K562 (cell line): ENCODE measurements around the gene ADAMTS10. TPM values are rescaled to one million over a fixed set of nuclear protein-coding genes. Genes with fewer than 3 reads are reported as not detected.

Experiments
- ATAC-seq: fragments of 200-7000 bp; cut with Tn5 transposase; 3 replicates; pipeline ENCODE4 v1.9.1; 2020; ENCODE audit warnings: moderate library complexity
- BruUV-seq: library from RNA; stranded (reverse); fragments of 400-500 nt; replicated peaks from 2 replicates; lab custom pipeline; 2021; lab: Mats Ljungman, UMichigan
- CTCF ChIA-PET: fragments of 300-600 bp; formaldehyde crosslinking; extraction: SDS; loops from one replicate; lab custom pipeline; 2021; ENCODE audit warnings: low intra/inter-chr PET ratio; lab: Yijun Ruan, JAX
- POLR2A ChIA-PET: fragments of 300-600, 350-650 bp; sonication (Branson Sonifier 250); formaldehyde crosslinking; extraction: SDS; loops from one replicate; lab custom pipeline; 2021; ENCODE audit warnings: antibody characterized with exemption, inconsistent platforms; lab: Yijun Ruan, JAX
- DNase-seq, 4 experiments: peaks; one replicate each; pipeline versions ENCODE4 v3.0.0 to v3.0.0-alpha.2; 2011 to 2018; ENCODE audit warnings: low spot score in 3 of 4, mixed read lengths in 3 of 4; ENCODE audit errors: extremely low read depth in 1 of 4
- FAIRE-seq: peaks from 2 replicates; lab custom pipeline; 2011; peaks lifted over from hg19 to GRCh38; lab: Jason Lieb, UNC
- H2AFZ ChIP-seq: 2 replicates; pipeline ENCODE4 v1.6.0; 2011; ENCODE audit warnings: low read depth, low read length, control low read depth, inconsistent platforms
- H3K27ac ChIP-seq: fragments of 200-600 bp; 3 replicates; pipeline ENCODE4 v1.8.0; 2011; ENCODE audit warnings: low read depth, mild to moderate bottlenecking, control low read depth, inconsistent platforms, low read length, moderate library complexity, mixed read lengths; ENCODE audit errors: extremely low read depth
- H3K27me3 ChIP-seq, 2 experiments: fragments of 300-600 bp in 1 of 2; 2 replicates in 1 of 2; 3 replicates in 1 of 2; pipeline versions ENCODE4 v1.6.0 to v1.8.0; 2011; ENCODE audit warnings: inconsistent platforms in 2 of 2, low read length in 2 of 2, mild to moderate bottlenecking in 1 of 2, mixed read lengths in 1 of 2, moderate library complexity in 1 of 2; ENCODE audit not compliant: control insufficient read depth in 2 of 2, insufficient read depth in 2 of 2
- H3K36me3 ChIP-seq: fragments of 300-600 bp; 3 replicates; pipeline ENCODE4 v1.8.0; 2011; ENCODE audit warnings: mild to moderate bottlenecking, low read length, inconsistent platforms; ENCODE audit not compliant: control insufficient read depth, insufficient read depth
- H3K4me1 ChIP-seq, 2 experiments: fragments of 200-600 bp in 1 of 2; replicated peaks in 1 of 2; 2 replicates in 1 of 2; 3 replicates in 1 of 2; pipeline versions ENCODE4 v1.5.1 to v1.8.0; 2011; ENCODE audit warnings: inconsistent platforms in 2 of 2, low read length in 2 of 2, mild to moderate bottlenecking in 1 of 2, mixed read lengths in 1 of 2, moderate library complexity in 1 of 2; ENCODE audit not compliant: control insufficient read depth in 2 of 2, insufficient read depth in 2 of 2
- H3K4me2 ChIP-seq: 2 replicates; pipeline ENCODE4 v1.6.1; 2011; ENCODE audit warnings: low read length, control low read depth, inconsistent platforms, mixed read lengths; ENCODE audit not compliant: insufficient read depth
- H3K4me3 ChIP-seq: fragments of 200-600 bp; sonication (generic), shearing (Covaris generic); 2 replicates; pipeline ENCODE4 v1.5.1; 2016; ENCODE audit warnings: control low read depth, inconsistent platforms
- H3K79me2 ChIP-seq: fragments of 200-600 bp; 3 replicates; pipeline ENCODE4 v1.8.0; 2011; ENCODE audit warnings: low read length, inconsistent platforms; ENCODE audit not compliant: control insufficient read depth, insufficient read depth
- H3K9ac ChIP-seq, 2 experiments: 2 replicates each; pipeline versions ENCODE4 v1.6.0 to v1.6.1; 2011; ENCODE audit warnings: low read depth in 2 of 2, low read length in 2 of 2, control low read depth in 1 of 2, inconsistent platforms in 1 of 2, mild to moderate bottlenecking in 1 of 2, mixed read lengths in 1 of 2; ENCODE audit not compliant: insufficient read depth in 1 of 2
- H3K9me1 ChIP-seq: one replicate; pipeline ENCODE4 v1.6.0; 2011; ENCODE audit warnings: inconsistent platforms, mild to moderate bottlenecking, low read length, moderate library complexity; ENCODE audit not compliant: control insufficient read depth, insufficient read depth
- H3K9me3 ChIP-seq: replicated peaks from 2 replicates; pipeline ENCODE4 v1.5.1; 2011; ENCODE audit warnings: low read depth, low read length, inconsistent platforms; ENCODE audit not compliant: control insufficient read depth, insufficient read depth
- H4K20me1 ChIP-seq: replicated peaks from 2 replicates; pipeline ENCODE4 v1.6.1; 2011; ENCODE audit warnings: low read length, inconsistent platforms, mixed read lengths; ENCODE audit not compliant: control insufficient read depth, insufficient read depth
- AFF1 ChIP-seq, 2 experiments: fragments of 450-650 bp; IDR thresholded peaks; 2 replicates each; pipeline ENCODE4 v1.6.1; 2018; ENCODE audit warnings: mild to moderate bottlenecking in 2 of 2, low read depth in 1 of 2; ENCODE audit not compliant: partially characterized antibody in 2 of 2
- FOXK2 ChIP-seq, 2 experiments: fragments of 450-650 bp; IDR thresholded peaks in 1 of 2; conservative IDR thresholded peaks in 1 of 2; 2 replicates each; pipeline ENCODE4 v1.6.1; 2016; ENCODE audit warnings: low read depth in 2 of 2, mild to moderate bottlenecking in 1 of 2
- FOXP1 ChIP-seq: sonication (generic); formaldehyde crosslinking; IDR thresholded peaks from 2 replicates; pipeline ENCODE4 v1.8.0; 2022; ENCODE audit warnings: mild to moderate bottlenecking, missing genetic modification reagents
- GABPB1 ChIP-seq: sonication (generic); formaldehyde crosslinking; IDR thresholded peaks from 2 replicates; pipeline ENCODE4 v1.8.0; 2022; ENCODE audit warnings: mild to moderate bottlenecking, missing genetic modification reagents
- HCFC1 ChIP-seq: IDR thresholded peaks from 2 replicates; pipeline ENCODE4 v1.6.1; 2012; ENCODE audit warnings: low read depth, low read length, improper control_type of control experiment
- KDM4B ChIP-seq, 2 experiments: fragments of 450-650 bp in 1 of 2; sonication (generic) in 1 of 2; IDR thresholded peaks; 2 replicates each; pipeline ENCODE4 v1.6.1; 2016 to 2017; ENCODE audit warnings: borderline replicate concordance in 2 of 2, antibody characterized with exemption in 1 of 2, low read depth in 1 of 2, mild to moderate bottlenecking in 1 of 2
- MBD2 ChIP-seq: sonication (generic); IDR thresholded peaks from 2 replicates; pipeline ENCODE4 v1.6.1; 2016; ENCODE audit warnings: low read depth, borderline replicate concordance
- MYBL2 ChIP-seq, 2 experiments: fragments of 450-650 bp in 1 of 2; sonication (generic) in 1 of 2; formaldehyde crosslinking in 1 of 2; IDR thresholded peaks; 2 replicates each; pipeline versions ENCODE4 v1.6.1 to v1.8.1; 2017 to 2022; ENCODE audit warnings: borderline replicate concordance in 1 of 2, inconsistent platforms in 1 of 2, low read depth in 1 of 2, mild to moderate bottlenecking in 1 of 2, missing genetic modification reagents in 1 of 2, moderate library complexity in 1 of 2
- NCOA1 ChIP-seq: fragments of 450-650 bp; IDR thresholded peaks from 2 replicates; pipeline ENCODE4 v1.6.1; 2016; ENCODE audit warnings: low read depth
- NFATC3 ChIP-seq: fragments of 450-650 bp; IDR thresholded peaks from 2 replicates; pipeline ENCODE4 v1.6.1; 2017; ENCODE audit warnings: mild to moderate bottlenecking
- PHF20 ChIP-seq: fragments of 450-650 bp; IDR thresholded peaks from 2 replicates; pipeline ENCODE4 v1.6.1; 2018; ENCODE audit not compliant: partially characterized antibody
- POU5F1 ChIP-seq: fragments of 150-350 bp; IDR thresholded peaks from 2 replicates; pipeline ENCODE4 v1.6.1; 2014; ENCODE audit warnings: borderline replicate concordance, low read length, low read depth, mild to moderate bottlenecking; ENCODE audit not compliant: partially characterized antibody
- SIX5 ChIP-seq, 2 experiments: IDR thresholded peaks; 2 replicates each; pipeline ENCODE4 v1.6.1; 2011; ENCODE audit warnings: low read length in 2 of 2, borderline replicate concordance in 1 of 2, low read depth in 1 of 2, mild to moderate bottlenecking in 1 of 2, moderate library complexity in 1 of 2; ENCODE audit not compliant: insufficient read depth in 1 of 2
- THRAP3 ChIP-seq: fragments of 450-650 bp; IDR thresholded peaks from 2 replicates; pipeline ENCODE4 v1.6.1; 2016; ENCODE audit warnings: mild to moderate bottlenecking, inconsistent platforms, borderline replicate concordance
- TRIM24 ChIP-seq, 2 experiments: fragments of 450-650 bp; IDR thresholded peaks; 2 replicates each; pipeline ENCODE4 v1.6.1; 2016
- XRCC5 ChIP-seq: fragments of 200-400 bp; formaldehyde crosslinking; IDR thresholded peaks from 2 replicates; pipeline ENCODE4 v1.6.1; 2017; ENCODE audit warnings: low read depth, mild to moderate bottlenecking, low read length
- WGBS: fragments of 100-300 bp; shearing (Covaris generic); methylation state at CpG from one replicate; pipeline ENCODE4 v1.1.6; 2016; ENCODE audit warnings: low coverage, mixed read lengths; ENCODE audit not compliant: insufficient coverage; ENCODE audit errors: missing lambda C conversion rate; 5-methylcytosine and 5-hydroxymethylcytosine counted together
- in situ Hi-C: fragments of 300-500 bp; cut with MboI; formaldehyde crosslinking; loops from 4 replicates; pipeline ENCODE4 v1.15.0; 2018; ENCODE audit warnings: inconsistent platforms, mixed read lengths
- intact Hi-C: fragments of 100-400 bp; cut with micrococcal nuclease; formaldehyde crosslinking; loops from 2 replicates; pipeline ENCODE4 v1.14.2; 2022
- polyA plus RNA-seq, 8 experiments: library from polyadenylated mRNA; depleted of rRNA in 4 of 8; stranded (reverse) in 5 of 8; unstranded in 3 of 8; fragments of >200 nt; fragmentation: Nextera tagmentation in 2 of 8; fragmentation: Illumina TruSeq in 1 of 8; extraction: Ambion mirVana in 2 of 8; extraction: Trizol in 1 of 8; gene quantifications; 2 replicates each; pipeline versions ENCODE4 v1.2.1 to v1.2.3, GENCODE V29; 2011 to 2014; ENCODE audit warnings: inconsistent platforms in 1 of 8, missing spikeins in 1 of 8
- total RNA-seq, 7 experiments: library from RNA; depleted of rRNA in 6 of 7; stranded (reverse); fragments of >200 nt in 6 of 7; fragmentation: Illumina TruSeq in 2 of 7; extraction: Trizol in 2 of 7; gene quantifications; 2 replicates each; pipeline versions ENCODE4 v1.2.1 to v1.2.3, GENCODE V29; 2011 to 2021; ENCODE audit warnings: low replicate concordance in 1 of 7

Gene ADAMTS10
- total and polyA plus RNA-seq, 9 of the 15 experiments (the other 6 are each of a cell fraction or from before 2014, with no cell fraction given): 0.33 to 1.8 (median 0.57) TPM; not detected in 4

GRCh38 chr19:8552810-8553209 lies 57.7 kb downstream of the ADAMTS10 start:
- FAIRE-seq (peak; percentile 81), ATAC-seq (peak; percentile 86), DNase-seq (peak; percentile 35 to 71 (median 60))
- CTCF ChIA-PET: no interaction called here
- POLR2A ChIA-PET: no interaction called here
- in situ Hi-C loops: no loop called here
- no peak overlapping the region for H3K27ac ChIP-seq
- intact Hi-C loops: no loop called here
- no peak overlapping the region for H3K9ac ChIP-seq
- no peaks in the 10 kb centered on the region for H4K20me1 ChIP-seq
- H3K79me2 ChIP-seq: no peaks in the 10 kb centered on the region
- peaks cover 0 to 8% of the 10 kb centered on the region in 2 experiments; a peak in 2 of 5 replicates for H3K4me1 ChIP-seq
- peak overlapping the region; percentile 28; the same call in 1 of the 2 replicates for H3K4me2 ChIP-seq
- whole genome bisulfite sequencing: 48% methylated on average over 10 of the region's 10 CpGs
- H2AFZ ChIP-seq: peak overlapping the region; percentile 75
- no TSS peak for BruUV-seq
- H3K9me1 ChIP-seq: no peaks in the 10 kb centered on the region
- no peaks in the 10 kb centered on the region for H3K36me3 ChIP-seq
- no peaks in the 10 kb centered on the region for H3K9me3 ChIP-seq
- no peak overlapping the region for H3K4me3 ChIP-seq
- H3K27me3 ChIP-seq: peaks cover 2 to 9% of the 10 kb centered on the region in 2 experiments; a peak in 2 of 5 replicates
- peak in 1 of 2 experiments; percentile 72; a peak in 1 of 4 replicates for TF ChIP-seq KDM4B (IDR thresholded peaks at IDR 0.05; ENCODE audit: borderline replicate concordance in 2 of 2, low read depth in 1 of 2)
- TF ChIP-seq FOXP1 (CRISPR knock-in tag): 0 out of 2 replicates have a peak, but pooled peaks have one; percentile 27
- peak; percentile 96 for TF ChIP-seq NCOA1
- TF ChIP-seq HCFC1: peak; percentile 90
- TF ChIP-seq GABPB1 (CRISPR knock-in tag): peak; percentile 97
- peak; percentile 5 for TF ChIP-seq POU5F1
- TF ChIP-seq AFF1 (IDR thresholded peaks at IDR 0.05; ENCODE audit: low read depth in 1 of 2, partially characterized antibody in 2 of 2): peak in 1 of 2 experiments; percentile 29
- TF ChIP-seq MBD2: peak; percentile 53
- TF ChIP-seq MYBL2 (IDR thresholded peaks at IDR 0.05; ENCODE audit: low read depth): no peak
- no peak for TF ChIP-seq MYBL2 (CRISPR knock-in tag; IDR thresholded peaks at IDR 0.05; ENCODE audit: borderline replicate concordance)
- peak; percentile 74 to 88 for TF ChIP-seq SIX5 (IDR thresholded peaks at IDR 0.05; ENCODE audit: borderline replicate concordance in 1 of 2, insufficient read depth in 1 of 2, low read depth in 1 of 2, low read length in 2 of 2)
- peak; percentile 66; the same call in 1 of the 2 replicates for TF ChIP-seq XRCC5
- peak; percentile 100 for TF ChIP-seq THRAP3
- peak; percentile 95 for TF ChIP-seq PHF20
- peak in 1 of 2 experiments; percentile 86; a peak in 2 of 4 replicates for TF ChIP-seq TRIM24 (IDR thresholded peaks at IDR 0.05)
- TF ChIP-seq NFATC3: peak; percentile 94
- TF ChIP-seq FOXK2 (conservative IDR thresholded peaks at IDR 0.05 in 1 of 2, IDR thresholded peaks at IDR 0.05 in 1 of 2; ENCODE audit: low read depth in 2 of 2): 0 out of 4 replicates have a peak, but pooled peaks of 1 of the 2 experiments have one; percentile 14
